ENCODE measurements around the gene BABAM2.

Gene BABAM2

DNA sequence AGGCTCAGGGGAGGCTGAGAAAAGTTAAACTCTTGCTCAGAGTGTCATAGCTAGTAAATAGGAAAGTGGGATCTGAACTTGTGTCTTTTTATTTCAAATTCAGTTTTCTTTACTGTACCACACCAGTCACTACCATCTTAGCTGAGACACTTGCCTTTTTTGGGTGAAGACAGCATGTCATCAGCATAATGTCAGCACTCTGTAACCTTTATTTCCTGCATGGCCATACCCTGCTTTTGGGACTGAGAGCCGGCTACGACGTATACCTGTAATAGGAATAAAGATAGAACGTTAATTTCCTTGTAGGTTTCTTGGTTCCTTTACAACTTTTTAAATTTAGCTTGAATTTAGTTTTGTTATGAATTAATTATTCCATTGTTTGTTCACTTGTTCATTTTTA lies 202.8 kb downstream of the BABAM2 start:
- Histone ChIP-seq H3K9me3 (ENCODE audit: control insufficient read depth in 1 of 2, low read length in 2 of 2) (no peaks in the 10 kb centered on the region), H3K27ac (ENCODE audit: low read depth, low read length) (no peak overlapping the region), H3K9ac (ENCODE audit: low read depth in 1 of 2, low read length in 2 of 2) (no peak overlapping the region), H3K4me3 (ENCODE audit: low read depth in 1 of 2, low read length in 2 of 2) (no peak overlapping the region), H3K27me3 (ENCODE audit: control insufficient read depth in 1 of 2, insufficient read depth in 2 of 2, low read length in 2 of 2) (no peaks in the 10 kb centered on the region), H3K36me3 (ENCODE audit: control insufficient read depth in 1 of 2, insufficient read depth in 2 of 2, low read length in 2 of 2) (no peaks in the 10 kb centered on the region), H3K4me1 (ENCODE audit: control insufficient read depth in 1 of 2, insufficient read depth in 2 of 2, low read length in 2 of 2) (no peaks in the 10 kb centered on the region)

- Histone ChIP-seq H3K9me3 (ENCODE audit: control insufficient read depth in 1 of 2, low read length in 2 of 2) (no peaks in the 10 kb centered on the region), H3K4me1 (ENCODE audit: control insufficient read depth in 1 of 2, insufficient read depth in 2 of 2, low read length in 2 of 2) (no peaks in the 10 kb centered on the region), H3K27ac (ENCODE audit: low read depth, low read length) (no peak overlapping the region), H3K27me3 (ENCODE audit: control insufficient read depth in 1 of 2, insufficient read depth in 2 of 2, low read length in 2 of 2) (no peaks in the 10 kb centered on the region), H3K4me3 (ENCODE audit: low read depth in 1 of 2, low read length in 2 of 2) (no peak overlapping the region), H3K36me3 (ENCODE audit: control insufficient read depth in 1 of 2, insufficient read depth in 2 of 2, low read length in 2 of 2) (no peaks in the 10 kb centered on the region), H3K9ac (ENCODE audit: low read depth in 1 of 2, low read length in 2 of 2) (no peak overlapping the region)
Measured at GRCh38 chr2:28093768-28094167, 203.2 kb downstream of the BABAM2 start.

DNA sequence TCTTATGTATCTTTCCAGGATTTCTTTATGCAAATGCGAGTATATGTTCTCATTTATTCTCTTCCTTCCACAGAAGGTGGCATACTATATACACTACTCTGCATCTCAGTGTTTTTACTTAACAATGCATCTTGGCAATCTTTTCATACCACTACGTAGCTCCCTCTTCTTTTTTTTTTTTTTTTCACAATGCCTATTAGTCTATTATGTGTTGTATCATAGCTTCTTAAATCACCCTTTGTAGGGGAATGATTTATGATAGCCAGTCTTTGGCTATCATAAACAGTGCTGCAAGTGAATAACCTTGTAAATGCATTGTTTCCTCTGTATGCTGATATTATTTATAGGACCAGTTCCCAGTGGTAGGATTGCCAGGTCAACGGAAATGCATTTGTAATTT lies 204.2 kb downstream of the BABAM2 start:
- Histone ChIP-seq H3K4me1 (ENCODE audit: control insufficient read depth in 1 of 2, insufficient read depth in 2 of 2, low read length in 2 of 2) (no peaks in the 10 kb centered on the region), H3K36me3 (ENCODE audit: control insufficient read depth in 1 of 2, insufficient read depth in 2 of 2, low read length in 2 of 2) (no peaks in the 10 kb centered on the region), H3K9ac (ENCODE audit: low read depth in 1 of 2, low read length in 2 of 2) (no peak overlapping the region), H3K9me3 (ENCODE audit: control insufficient read depth in 1 of 2, low read length in 2 of 2) (no peaks in the 10 kb centered on the region), H3K4me3 (ENCODE audit: low read depth in 1 of 2, low read length in 2 of 2) (no peak overlapping the region), H3K27me3 (ENCODE audit: control insufficient read depth in 1 of 2, insufficient read depth in 2 of 2, low read length in 2 of 2) (no peaks in the 10 kb centered on the region), H3K27ac (ENCODE audit: low read depth, low read length) (no peak overlapping the region)

- Histone ChIP-seq H3K9ac (ENCODE audit: low read depth in 1 of 2, low read length in 2 of 2) (no peak overlapping the region), H3K36me3 (ENCODE audit: control insufficient read depth in 1 of 2, insufficient read depth in 2 of 2, low read length in 2 of 2) (no peaks in the 10 kb centered on the region), H3K9me3 (ENCODE audit: control insufficient read depth in 1 of 2, low read length in 2 of 2) (no peaks in the 10 kb centered on the region), H3K4me3 (ENCODE audit: low read depth in 1 of 2, low read length in 2 of 2) (no peak overlapping the region), H3K4me1 (ENCODE audit: control insufficient read depth in 1 of 2, insufficient read depth in 2 of 2, low read length in 2 of 2) (no peaks in the 10 kb centered on the region), H3K27me3 (ENCODE audit: control insufficient read depth in 1 of 2, insufficient read depth in 2 of 2, low read length in 2 of 2) (no peaks in the 10 kb centered on the region), H3K27ac (ENCODE audit: low read depth, low read length) (no peak overlapping the region)
Measured at GRCh38 chr2:28095622-28096021, 205.1 kb downstream of the BABAM2 start.

GRCh38 chr2:28096421-28096820 lies 205.9 kb downstream of the BABAM2 start:
- H3K4me1 ChIP-seq (ENCODE audit: control insufficient read depth in 1 of 2, insufficient read depth in 2 of 2, low read length in 2 of 2): no peaks in the 10 kb centered on the region

GRCh38 chr2:28098501-28099225 lies 208.1 kb downstream of the BABAM2 start:
- H3K27ac ChIP-seq (ENCODE audit: low read depth, low read length): no peak overlapping the region
- H3K27me3 ChIP-seq (ENCODE audit: control insufficient read depth in 1 of 2, insufficient read depth in 2 of 2, low read length in 2 of 2): no peaks in the 10 kb centered on the region
- H3K9me3 ChIP-seq (ENCODE audit: control insufficient read depth in 1 of 2, low read length in 2 of 2): no peaks in the 10 kb centered on the region
- H3K9ac ChIP-seq (ENCODE audit: low read depth in 1 of 2, low read length in 2 of 2): no peak overlapping the region
- H3K36me3 ChIP-seq (ENCODE audit: control insufficient read depth in 1 of 2, insufficient read depth in 2 of 2, low read length in 2 of 2): no peaks in the 10 kb centered on the region
- no peaks in the 10 kb centered on the region for H3K4me1 ChIP-seq (ENCODE audit: control insufficient read depth in 1 of 2, insufficient read depth in 2 of 2, low read length in 2 of 2)
- no peak overlapping the region for H3K4me3 ChIP-seq (ENCODE audit: low read depth in 1 of 2, low read length in 2 of 2)

More at GRCh38 chr2:28096421-28096820, 205.9 kb downstream of the BABAM2 start:
- Histone ChIP-seq H3K27ac (ENCODE audit: low read depth, low read length) (no peak overlapping the region), H3K36me3 (ENCODE audit: control insufficient read depth in 1 of 2, insufficient read depth in 2 of 2, low read length in 2 of 2) (no peaks in the 10 kb centered on the region), H3K9me3 (ENCODE audit: control insufficient read depth in 1 of 2, low read length in 2 of 2) (no peaks in the 10 kb centered on the region), H3K9ac (ENCODE audit: low read depth in 1 of 2, low read length in 2 of 2) (no peak overlapping the region), H3K4me3 (ENCODE audit: low read depth in 1 of 2, low read length in 2 of 2) (no peak overlapping the region), H3K27me3 (ENCODE audit: control insufficient read depth in 1 of 2, insufficient read depth in 2 of 2, low read length in 2 of 2) (no peaks in the 10 kb centered on the region)

GRCh38 chr2:28101123-28101522 lies 210.6 kb downstream of the BABAM2 start:
- Histone ChIP-seq H3K4me1 (ENCODE audit: control insufficient read depth in 1 of 2, insufficient read depth in 2 of 2, low read length in 2 of 2) (no peaks in the 10 kb centered on the region), H3K36me3 (ENCODE audit: control insufficient read depth in 1 of 2, insufficient read depth in 2 of 2, low read length in 2 of 2) (no peaks in the 10 kb centered on the region), H3K9me3 (ENCODE audit: control insufficient read depth in 1 of 2, low read length in 2 of 2) (no peaks in the 10 kb centered on the region), H3K27me3 (ENCODE audit: control insufficient read depth in 1 of 2, insufficient read depth in 2 of 2, low read length in 2 of 2) (no peaks in the 10 kb centered on the region), H3K9ac (ENCODE audit: low read depth in 1 of 2, low read length in 2 of 2) (no peak overlapping the region), H3K4me3 (ENCODE audit: low read depth in 1 of 2, low read length in 2 of 2) (no peak overlapping the region), H3K27ac (ENCODE audit: low read depth, low read length) (no peak overlapping the region)

- H3K9me3 ChIP-seq (ENCODE audit: control insufficient read depth in 1 of 2, low read length in 2 of 2): no peaks in the 10 kb centered on the region
- H3K27me3 ChIP-seq (ENCODE audit: control insufficient read depth in 1 of 2, insufficient read depth in 2 of 2, low read length in 2 of 2): no peaks in the 10 kb centered on the region
- no peaks in the 10 kb centered on the region for H3K4me1 ChIP-seq (ENCODE audit: control insufficient read depth in 1 of 2, insufficient read depth in 2 of 2, low read length in 2 of 2)
- H3K4me3 ChIP-seq (ENCODE audit: low read depth in 1 of 2, low read length in 2 of 2): no peak overlapping the region
- no peak overlapping the region for H3K9ac ChIP-seq (ENCODE audit: low read depth in 1 of 2, low read length in 2 of 2)
- H3K27ac ChIP-seq (ENCODE audit: low read depth, low read length): no peak overlapping the region
- no peaks in the 10 kb centered on the region for H3K36me3 ChIP-seq (ENCODE audit: control insufficient read depth in 1 of 2, insufficient read depth in 2 of 2, low read length in 2 of 2)
Measured at GRCh38 chr2:28101892-28102291, 211.4 kb downstream of the BABAM2 start.

- Histone ChIP-seq H3K27ac (ENCODE audit: low read depth, low read length) (no peak overlapping the region), H3K36me3 (ENCODE audit: control insufficient read depth in 1 of 2, insufficient read depth in 2 of 2, low read length in 2 of 2) (no peaks in the 10 kb centered on the region), H3K4me3 (ENCODE audit: low read depth in 1 of 2, low read length in 2 of 2) (no peak overlapping the region)
Measured at GRCh38 chr2:28102455-28102874, 211.9 kb downstream of the BABAM2 start.

GRCh38 chr2:28103611-28104010 lies 213.1 kb downstream of the BABAM2 start:
- Histone ChIP-seq H3K27ac (ENCODE audit: low read depth, low read length) (no peak overlapping the region), H3K27me3 (ENCODE audit: control insufficient read depth in 1 of 2, insufficient read depth in 2 of 2, low read length in 2 of 2) (no peaks in the 10 kb centered on the region), H3K36me3 (ENCODE audit: control insufficient read depth in 1 of 2, insufficient read depth in 2 of 2, low read length in 2 of 2) (no peaks in the 10 kb centered on the region), H3K9me3 (ENCODE audit: control insufficient read depth in 1 of 2, low read length in 2 of 2) (no peaks in the 10 kb centered on the region), H3K4me1 (ENCODE audit: control insufficient read depth in 1 of 2, insufficient read depth in 2 of 2, low read length in 2 of 2) (no peaks in the 10 kb centered on the region), H3K4me3 (ENCODE audit: low read depth in 1 of 2, low read length in 2 of 2) (no peak overlapping the region), H3K9ac (ENCODE audit: low read depth in 1 of 2, low read length in 2 of 2) (no peak overlapping the region)

More at GRCh38 chr2:28102455-28102874, 211.9 kb downstream of the BABAM2 start:
- Histone ChIP-seq H3K9ac (ENCODE audit: low read depth in 1 of 2, low read length in 2 of 2) (no peak overlapping the region), H3K9me3 (ENCODE audit: control insufficient read depth in 1 of 2, low read length in 2 of 2) (no peaks in the 10 kb centered on the region), H3K27me3 (ENCODE audit: control insufficient read depth in 1 of 2, insufficient read depth in 2 of 2, low read length in 2 of 2) (no peaks in the 10 kb centered on the region), H3K4me1 (ENCODE audit: control insufficient read depth in 1 of 2, insufficient read depth in 2 of 2, low read length in 2 of 2) (no peaks in the 10 kb centered on the region)
